CD4-positive, alpha-beta T cell treated with Interleukin-6 for 4 hours (primary cell): Measurements from ENCODE around the gene FERMT1.
"Not testable (repeated sequence)": the region's sequence is repeated elsewhere in the genome, so short reads cannot be mapped to it uniquely, and the experiment has no call there.

Experiments used
- DNase-seq: peaks from one replicate; pipeline ENCODE4 v3.0.0-alpha.2; 2020; ENCODE audit warnings: mixed read lengths

Gene FERMT1

DNA sequence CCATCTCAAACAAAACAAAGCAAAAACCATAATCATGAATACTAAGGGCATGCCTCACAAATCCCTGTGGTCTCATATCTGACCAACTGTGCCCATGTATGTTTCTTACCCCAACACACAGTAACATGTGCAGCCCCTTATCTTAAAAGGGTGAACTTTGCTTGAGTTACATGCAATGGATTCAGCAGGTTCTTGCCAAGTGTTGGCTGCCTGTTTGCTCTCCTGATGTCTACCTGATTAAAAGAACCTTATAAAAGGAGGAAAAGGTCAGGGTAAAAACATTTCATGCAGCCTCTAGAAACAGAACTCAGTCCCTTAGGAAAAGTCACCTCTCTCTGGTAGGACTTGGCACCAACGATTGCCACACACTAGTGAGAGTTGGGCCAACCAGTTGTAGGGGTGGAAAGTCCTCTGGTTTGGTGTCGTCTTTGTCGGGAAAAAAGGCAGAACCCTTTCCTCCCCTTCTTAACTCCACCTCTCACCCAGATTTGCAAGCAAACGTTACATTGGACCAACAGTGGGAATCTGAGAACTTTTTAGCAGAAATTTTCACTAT, 55.0 kb downstream of the FERMT1 start:
- no peak for DNase-seq

DNA sequence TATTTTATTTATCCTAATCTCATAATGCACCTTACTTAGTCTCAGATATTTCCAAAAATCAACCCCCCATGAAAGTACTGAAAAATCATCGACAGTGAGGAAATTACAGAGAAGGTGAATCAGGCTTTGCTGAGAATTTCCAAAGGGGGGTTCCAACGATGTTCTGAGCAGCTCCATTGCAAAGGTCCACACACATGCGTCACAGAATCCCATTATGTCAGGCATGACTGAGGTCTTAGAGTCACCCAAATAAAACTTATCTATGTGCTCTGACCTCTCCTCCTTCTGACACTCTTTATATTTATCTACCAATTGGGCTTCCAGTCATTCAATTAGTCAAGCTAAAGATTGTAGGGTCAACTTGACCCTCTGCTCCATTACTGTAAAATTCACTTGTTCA, 56.2 kb downstream of the FERMT1 start:
- DNase-seq: no peak

DNA sequence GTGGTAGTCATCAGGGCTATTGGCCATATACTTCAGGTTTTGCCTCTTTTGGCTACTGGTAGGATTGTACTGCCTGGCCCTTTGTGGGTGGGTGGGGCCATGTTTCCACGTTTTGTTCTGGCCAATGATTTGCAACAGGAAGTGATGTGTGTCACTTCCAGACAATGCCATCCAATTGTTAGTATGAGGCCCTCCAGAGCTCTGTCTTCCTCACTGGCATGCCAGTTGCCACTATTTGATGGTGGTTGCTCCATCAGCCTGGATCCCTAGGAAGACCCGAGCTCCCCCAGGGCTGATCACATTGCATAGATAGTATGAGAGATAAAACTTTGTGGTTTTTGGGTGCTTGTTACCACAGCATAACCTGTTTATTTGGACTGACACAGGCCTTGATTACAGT, 61.3 kb downstream of the FERMT1 start:
- no peak for DNase-seq

DNA sequence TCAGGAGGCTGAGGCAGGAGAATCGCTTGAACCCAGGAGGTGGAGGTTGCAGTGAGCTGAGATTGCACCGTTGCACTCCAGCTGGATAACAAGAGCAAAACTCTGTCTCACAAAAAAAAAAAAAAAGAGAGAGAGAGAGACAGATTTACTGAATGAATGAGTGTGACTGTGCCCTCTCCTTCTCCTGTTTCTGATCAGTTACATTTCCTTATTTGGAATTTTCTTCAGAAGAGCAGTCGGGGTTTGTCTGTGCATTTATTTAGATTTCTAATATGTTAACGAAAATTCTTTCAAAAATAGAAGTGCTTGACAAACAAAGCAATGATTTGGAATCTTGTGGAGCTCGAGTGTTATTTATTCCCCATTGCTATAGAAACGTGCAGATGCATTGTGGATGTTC, 62.6 kb downstream of the FERMT1 start:
- DNase-seq: no peak

DNA sequence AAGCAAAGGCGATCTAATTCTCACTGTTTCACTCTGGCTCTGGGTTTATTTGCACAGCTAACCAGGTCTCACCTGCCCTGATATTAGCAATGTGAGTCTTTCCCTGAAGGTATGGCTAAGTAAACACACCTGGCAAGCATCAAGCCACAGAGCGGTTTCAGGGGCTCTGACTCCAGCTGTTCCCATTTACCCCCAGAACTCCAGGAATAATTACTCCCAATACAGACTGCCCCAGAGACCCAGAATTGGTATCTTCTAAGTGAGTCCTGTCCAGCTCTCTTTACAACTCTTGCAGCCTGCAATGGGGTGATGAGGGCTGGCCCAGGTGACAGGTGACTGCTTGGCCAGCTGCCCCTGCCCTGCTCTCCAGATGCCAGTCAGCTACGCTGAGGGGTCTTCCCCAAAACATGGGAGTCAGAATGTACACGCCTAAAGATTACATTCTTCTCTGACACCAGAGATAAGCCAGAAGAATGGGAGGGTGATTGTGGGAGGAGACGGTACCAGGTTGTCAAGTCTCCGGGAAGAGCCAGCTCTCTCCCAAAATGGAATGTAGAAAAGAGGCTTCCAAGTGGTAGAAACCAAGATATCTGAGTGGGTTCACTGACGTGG, 64.0 kb downstream of the FERMT1 start:
- DNase-seq: no peak

DNA sequence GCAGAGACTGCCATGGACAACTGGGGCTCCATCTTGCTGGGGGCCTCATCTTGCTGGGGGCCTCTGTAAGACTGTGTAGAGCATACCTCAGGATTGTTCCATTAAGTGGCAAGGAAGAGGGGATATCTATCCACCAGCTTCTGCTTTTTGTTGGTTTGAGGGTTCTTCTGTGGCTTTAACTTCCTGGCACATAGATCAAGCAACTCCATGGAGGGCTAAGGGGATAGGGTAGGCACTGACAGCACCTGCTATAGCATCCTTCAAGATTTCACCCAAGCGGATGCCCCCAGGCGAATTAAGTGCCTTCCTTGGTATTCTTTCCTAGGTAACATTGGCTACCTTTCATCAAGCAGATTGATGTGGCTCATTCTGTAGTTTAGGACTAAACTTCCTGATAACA, 65.1 kb downstream of the FERMT1 start:
- no peak for DNase-seq

DNA sequence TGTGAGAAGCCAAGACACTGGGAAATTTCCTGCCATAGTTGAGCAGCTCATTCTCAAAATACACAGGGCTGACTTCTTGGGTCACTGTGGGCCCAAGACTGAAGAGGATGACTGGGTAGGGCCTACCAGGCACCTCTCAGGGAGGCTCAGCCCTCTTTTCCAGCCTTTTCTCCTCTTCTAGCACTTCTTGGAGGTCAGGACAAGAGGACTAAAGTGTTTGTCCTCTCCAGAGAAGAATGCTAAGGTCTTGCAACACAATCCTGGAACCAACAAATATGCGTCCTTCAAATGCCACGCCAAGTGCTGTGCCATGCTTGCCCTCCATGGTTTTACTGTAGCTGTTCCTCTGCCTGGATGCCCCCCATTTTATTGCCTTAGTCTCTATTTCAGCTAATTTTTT, 65.7 kb downstream of the FERMT1 start:
- DNase-seq: no peak

DNA sequence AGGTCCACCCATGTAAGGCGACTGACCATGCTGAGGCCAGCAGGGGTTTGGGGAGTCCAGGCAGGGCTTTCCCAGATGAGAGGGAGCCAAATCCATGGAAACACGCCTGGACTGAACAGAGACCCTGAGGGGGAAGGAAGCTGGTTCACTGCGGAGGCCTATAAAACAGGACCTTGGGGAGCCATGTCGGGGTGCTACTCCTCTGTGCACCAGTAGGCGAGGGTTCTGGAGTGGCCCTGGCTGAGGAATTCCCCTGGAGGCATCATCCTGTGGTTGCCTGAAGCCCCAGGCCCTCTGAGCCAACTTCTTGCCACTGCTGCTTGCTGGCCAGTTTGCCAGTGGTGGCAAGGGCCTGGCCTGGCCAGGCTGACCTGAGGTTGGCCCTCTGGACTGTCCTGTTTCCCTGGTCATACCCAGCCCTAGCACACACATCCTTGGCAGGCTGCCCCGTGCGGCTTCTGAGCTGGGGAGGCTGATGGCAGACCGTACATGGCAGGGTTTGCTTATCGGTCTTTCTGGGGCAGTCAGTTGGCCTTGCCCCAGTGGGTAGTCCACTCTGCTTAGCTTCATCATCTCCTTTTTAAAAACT, 66.8 kb downstream of the FERMT1 start:
- DNase-seq: no peak

DNA sequence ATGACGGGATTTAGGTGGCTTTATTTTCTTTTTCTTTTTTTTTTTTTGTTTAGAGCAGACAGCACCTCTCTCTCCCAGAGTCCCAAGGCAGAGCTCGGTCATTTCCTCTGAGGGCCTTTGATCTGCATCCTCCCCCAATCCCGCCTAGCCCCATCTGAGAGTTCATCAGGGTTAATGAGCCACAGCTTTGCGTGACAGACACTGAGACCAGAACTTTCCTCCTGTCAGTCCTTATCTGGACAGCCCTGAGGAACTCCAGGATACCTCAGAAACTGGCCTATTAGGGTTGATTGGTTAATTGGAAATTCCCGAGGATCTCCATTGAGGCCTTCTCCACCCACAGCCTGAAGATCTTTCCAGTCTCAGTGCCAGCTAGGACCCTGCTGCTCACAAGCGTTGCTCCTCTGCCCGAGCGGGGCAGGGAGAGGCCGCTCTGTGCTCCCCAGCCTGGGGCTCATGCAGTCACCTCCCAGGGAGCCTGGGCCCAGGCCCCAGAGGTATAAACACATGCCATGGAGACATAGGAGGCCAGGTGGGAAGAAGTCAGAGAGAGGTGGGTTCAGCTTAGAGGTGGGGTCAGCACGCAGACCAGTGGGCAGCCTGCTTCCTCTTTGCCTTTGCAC, 67.6 kb downstream of the FERMT1 start:
- DNase-seq: no peak

DNA sequence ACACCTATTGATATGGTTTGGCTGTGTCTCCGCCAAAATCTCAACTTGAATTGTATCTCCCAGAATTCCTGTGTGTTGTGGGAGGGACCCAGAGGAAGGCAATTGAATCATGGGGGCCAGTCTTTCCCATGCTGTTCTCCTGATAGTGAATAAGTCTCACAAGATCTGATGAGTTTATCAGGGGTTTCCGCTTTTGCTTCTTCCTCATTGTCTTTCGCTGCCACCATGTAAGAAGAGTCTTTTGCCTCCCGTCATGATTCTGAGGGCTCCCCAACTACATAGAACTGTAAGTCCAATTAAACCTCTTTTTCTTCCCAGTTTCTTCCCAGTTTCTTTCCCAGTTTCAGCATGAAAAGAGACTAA, 68.2 kb downstream of the FERMT1 start:
- DNase-seq: not testable (repeated sequence)

DNA sequence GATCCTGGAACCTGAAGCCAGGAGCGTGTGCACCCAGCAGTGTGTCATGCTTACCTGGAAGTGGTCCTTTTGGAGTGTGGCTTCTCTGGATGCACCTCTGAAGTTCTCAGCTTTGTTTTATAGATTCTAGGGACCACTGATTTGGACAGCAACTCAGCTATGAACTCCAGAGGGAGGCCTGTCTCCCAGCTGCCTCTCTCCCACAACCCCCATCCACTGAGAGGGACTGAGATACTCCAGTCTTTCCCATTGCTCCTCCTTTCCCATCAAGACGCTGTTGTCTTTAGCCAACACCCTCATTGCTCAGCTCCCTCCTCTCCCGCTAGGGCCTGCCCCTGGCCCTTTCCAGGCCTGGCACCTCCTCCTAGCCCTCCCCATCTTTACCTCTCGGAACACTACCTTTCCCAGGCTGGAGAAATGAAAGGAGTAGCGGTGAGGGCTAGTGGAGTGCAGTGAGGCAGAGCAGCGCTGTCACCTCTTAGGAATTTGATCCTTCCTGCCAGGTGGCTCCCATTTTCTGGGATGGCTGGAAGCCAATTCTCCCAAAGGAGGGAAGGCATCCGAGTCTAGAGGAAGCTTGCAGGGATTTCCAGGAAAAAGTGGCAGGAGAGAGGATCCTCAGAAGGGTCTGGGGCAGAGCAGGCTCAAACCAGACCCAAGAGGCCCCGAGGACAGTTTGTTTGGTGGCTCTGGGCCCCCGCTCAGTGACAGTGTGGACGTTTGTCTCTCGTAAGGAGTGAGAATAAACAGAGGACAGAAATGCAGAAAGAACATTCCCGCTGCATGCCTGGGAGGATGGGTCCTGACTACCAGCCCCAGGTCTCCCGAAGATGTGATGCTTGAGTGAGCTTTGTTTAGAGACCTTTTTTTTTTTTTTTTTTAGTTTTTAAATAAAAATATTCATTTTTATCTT, 68.8 kb downstream of the FERMT1 start, which contains the start of gene LRRN4:
Gene LRRN4, minus strand, starts transcription at position 285 of the 913 bp plus-strand sequence. CDS start 1,261 bp downstream, outside the sequence.
- DNase-seq: no peak

DNA sequence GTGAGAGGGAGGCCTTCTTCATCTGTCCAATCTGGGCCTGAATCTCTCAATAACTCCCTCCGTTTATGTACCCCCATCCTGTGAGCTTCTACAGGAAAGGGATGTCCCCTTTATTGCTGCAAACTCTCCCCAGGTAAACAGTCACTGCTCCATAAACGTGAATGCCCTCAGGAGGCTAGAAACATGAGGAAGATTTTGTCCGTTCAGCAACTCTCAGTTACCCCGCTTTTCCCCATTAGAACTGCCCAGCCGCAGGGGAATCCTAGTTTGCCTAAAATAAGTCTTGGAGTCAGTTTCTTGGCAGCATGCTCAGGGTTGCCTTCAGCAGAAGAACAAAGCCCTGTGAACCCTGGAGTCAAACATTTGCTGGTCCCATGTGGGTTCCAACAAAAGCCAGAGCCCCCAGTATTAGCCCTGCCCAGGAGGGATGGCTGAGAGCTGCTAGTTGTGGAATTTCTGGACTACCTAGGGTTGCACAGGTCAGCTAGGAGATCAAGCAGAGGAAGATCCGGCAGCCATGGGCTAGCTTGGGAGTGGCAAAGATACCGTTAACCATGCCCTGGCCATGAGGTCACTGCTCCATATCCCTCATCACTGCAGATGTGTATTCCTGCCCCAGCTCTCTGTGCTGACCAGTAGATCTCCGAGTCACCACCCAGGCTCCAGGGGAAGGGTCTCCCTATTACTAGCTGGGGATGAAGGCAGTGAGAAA, 69.6 kb downstream of the FERMT1 start:
- DNase-seq: no peak

DNA sequence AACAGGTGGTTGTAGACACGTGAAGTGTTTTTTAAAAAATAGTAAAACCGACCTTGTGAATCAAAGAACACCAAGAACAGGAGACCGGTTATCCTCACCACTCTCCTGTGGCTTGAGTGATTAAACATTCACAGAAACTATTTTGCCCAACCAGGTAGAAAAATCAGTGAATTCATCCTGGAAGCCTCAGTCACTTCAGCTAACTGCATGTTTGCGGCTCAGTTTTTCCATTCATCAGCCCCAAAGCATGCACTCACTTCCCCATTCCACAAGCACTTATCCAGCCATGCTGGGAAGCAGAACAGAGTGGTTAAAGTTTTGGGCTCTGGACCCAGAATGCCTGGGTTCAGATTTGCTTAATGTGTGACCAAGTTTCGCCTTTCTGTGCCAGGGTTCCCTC, 71.3 kb downstream of the FERMT1 start:
- DNase-seq: no peak

DNA sequence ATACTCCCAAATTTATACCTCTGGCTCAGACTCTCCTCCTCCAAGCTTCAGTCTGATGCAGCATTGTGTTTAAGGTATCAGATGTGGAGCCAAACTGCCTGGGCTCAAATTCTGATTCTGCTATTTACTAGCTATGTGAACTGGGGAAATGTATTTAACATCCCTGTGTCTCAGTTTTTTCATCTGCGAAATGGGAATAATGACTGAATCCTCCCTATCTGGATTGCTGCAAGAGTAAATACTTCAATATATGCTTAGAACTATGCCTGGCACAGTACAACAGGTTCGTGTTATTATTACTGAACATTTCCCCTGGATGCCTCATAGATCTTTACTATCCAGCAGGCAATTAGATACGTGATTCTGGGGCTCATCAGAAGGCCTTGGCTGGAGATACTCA, 74.4 kb downstream of the FERMT1 start:
- no peak for DNase-seq

DNA sequence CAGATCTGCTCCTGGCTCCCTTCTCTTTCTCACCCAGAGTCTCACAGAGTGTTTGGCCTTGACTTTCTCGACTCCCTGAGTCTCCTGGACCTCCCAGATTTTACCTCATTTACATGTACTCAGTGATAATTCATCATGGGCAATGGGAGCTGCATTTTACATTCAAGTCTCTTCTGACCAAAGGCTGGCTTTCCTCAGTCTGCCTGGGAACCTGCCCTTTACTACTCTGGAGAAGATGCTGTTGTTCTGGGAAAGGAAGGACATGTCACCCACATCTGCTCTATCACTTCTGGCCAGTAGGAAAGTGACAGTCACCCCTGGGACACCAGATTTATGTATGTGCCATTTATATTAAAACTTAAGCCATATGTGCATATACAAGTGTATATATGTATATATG, 76.4 kb downstream of the FERMT1 start:
- no peak for DNase-seq

DNA sequence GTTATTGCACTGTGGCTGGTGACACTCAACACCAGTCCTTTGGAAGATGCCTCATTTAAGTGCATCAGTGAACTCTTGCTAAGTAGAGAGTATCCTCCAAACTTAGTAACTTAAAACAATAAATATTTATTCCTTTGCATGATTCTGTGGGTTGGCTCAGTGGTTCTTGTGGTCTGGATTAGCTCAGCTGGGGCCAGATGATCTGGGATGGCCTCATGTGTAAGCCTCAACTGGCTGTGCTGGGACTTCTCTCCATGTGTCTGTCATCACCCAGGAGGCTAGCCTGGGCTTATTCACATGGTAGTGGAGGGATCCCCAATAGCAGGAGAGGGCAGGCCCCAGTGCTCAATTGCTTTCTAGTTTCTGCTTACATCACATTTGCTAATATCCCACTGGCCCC, 77.3 kb downstream of the FERMT1 start:
- DNase-seq: no peak

DNA sequence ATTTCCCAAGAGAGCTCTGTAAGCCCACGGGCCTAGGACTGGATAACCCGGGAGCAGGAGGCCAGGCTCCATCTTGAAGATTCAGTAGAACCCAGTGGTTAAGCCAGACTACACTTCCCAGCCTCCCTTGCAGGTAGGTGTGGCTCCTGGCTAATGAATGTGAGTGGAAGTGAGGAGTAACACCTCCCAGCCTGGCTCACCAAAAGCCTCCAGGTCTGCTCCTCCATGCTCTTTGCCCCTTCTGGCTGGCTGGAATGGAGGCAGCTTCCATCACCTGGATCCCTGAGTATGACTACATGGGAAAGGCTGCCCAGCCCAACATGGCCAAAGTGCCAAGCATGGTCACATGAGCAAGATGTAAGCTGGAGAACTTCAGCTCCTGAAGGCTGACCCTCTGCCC, 78.7 kb downstream of the FERMT1 start:
- no peak for DNase-seq

DNA sequence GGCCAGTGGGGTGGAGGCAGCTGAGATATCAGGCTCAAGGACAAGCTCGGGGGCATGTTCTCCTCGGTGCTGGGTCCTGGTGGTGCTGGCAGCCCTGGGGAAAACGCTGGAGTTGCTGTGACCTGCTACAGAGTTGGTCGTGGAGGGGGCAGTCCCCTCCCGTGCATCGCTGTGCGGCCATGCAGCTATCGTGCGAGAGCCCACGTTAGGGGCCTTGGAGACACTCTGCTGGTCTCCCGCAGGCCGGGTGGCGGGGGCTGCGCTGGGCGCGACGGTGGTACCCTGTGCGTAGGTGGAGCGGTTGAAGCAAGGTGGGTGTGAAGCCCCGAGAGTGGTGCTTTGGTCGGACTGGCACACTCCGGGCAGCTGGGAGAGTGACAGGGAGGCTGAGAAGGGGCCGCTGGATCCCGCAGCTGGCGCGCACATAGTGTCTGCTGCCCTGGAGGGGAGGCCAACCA, 81.0 kb downstream of the FERMT1 start:
- DNase-seq: no peak

DNA sequence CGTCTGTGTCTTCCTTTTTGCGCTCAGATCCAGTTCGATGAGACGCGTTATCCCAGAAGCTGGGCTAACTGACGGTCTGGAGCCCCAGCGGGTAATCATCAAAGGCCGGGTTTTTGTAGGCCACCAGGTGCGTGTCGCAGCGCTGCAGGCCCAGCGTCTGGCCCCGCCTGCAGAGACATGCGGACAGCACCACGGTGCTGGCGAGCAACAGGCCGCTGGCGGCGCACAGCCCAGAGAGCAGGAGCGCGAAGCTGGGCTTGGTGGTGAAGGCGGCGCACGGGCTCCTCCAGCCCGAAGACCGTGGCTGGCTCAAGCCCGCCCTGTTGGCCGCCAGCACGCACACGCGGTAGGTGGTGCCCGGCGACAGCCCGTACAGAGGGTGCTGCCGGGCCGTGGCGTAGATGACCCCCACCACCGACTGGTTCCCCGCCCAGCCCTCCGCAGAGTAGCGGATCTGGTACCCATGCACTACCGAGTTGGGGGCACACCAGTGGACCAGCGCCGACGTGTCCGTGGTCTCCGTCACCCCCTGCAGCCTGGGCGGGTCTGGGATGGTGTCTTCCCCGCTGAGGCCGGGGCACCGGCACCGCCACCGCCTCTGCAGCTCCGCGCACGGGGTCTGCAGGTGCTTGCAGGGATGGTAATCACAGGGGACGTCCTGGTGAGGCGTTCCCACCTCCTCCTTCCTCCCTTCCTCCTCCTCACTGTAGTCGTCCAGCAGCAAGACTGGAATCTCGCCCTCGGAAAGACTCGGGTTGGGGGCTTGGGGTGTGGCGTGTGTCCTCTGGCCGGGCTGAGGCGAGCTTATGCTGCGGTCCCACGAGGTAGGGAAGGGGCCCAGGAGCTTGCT, 81.6 kb downstream of the FERMT1 start:
- DNase-seq: no peak

DNA sequence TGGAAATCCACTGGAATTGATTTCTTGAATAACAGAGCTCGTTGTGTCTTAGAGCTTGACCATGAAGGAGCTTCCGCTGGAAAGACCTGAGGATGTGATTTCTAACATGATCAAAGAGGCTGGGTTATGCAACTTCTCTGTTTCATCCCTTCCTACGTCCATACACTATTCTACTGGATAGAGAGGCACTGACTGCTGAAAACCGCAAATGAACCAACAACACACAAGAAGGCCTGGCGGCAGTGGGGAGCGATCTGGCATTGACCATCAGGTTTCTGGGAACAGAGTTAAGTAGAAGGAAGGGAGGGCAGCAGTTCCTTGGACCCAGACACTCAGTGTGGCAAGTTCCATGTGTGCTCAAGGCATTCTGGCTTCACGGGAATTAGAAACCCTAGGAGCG, 82.3 kb downstream of the FERMT1 start:
- no peak for DNase-seq

DNA sequence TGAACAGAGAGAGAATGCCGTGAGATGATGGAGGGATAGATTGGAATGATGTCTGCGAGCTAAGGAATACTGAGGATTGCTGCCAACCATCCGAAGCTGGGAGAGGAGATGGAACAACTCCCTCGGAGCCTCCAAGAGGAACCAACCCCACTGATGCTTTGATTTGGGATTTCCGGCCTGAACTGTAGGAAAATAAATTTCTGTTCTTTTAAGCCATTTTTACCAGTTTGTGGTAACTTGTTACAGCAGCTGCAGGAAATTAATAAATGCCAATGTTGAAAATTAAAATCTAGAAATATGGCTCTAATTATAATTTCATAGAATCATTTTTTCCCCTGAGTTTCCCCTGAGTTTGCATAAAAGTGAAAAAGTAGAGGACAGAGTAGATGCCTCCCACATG, 83.1 kb downstream of the FERMT1 start:
- DNase-seq: no peak

DNA sequence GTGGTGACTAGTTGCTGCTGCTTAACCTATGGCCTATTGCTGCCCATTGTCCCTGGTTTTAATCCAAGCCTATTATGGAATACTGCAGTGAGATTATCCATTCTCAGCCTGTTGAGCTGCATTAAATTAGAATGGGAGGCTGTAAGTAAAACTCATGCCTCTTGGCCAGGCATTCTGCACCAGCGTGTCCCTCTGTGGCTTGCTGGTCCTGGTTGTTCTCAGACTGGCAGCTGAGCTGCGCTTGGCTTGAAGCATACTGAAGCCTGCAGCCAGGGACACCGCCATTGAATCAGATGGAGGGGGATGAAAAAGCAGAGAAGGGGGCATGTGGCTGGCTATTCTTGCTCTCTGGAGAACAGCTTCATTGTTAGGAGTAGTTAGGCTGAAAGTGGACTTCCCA, 84.6 kb downstream of the FERMT1 start:
- DNase-seq: no peak
